Urinary bladder (tissue), 4 donors: ENCODE data around the gene SAMD8. TPM values are rescaled to one million over a fixed set of nuclear protein-coding genes. Genes with fewer than 3 reads are reported as not detected.
A peak's percentile ranks its signal among the peaks of the same experiment; 100 is the strongest.
"Not testable (repeated sequence)": the region's sequence is repeated elsewhere in the genome, so short reads cannot be mapped to it uniquely, and the experiment has no call there.

Experiments
- DNase-seq: peaks from one replicate; pipeline ENCODE4 v3.0.0-alpha.2; 2015; ENCODE audit errors: extremely low spot score
- H3K27ac ChIP-seq: one replicate; pipeline ENCODE4 v1.5.1; 2013; ENCODE audit warnings: low read depth, mild to moderate bottlenecking, moderate library complexity
- H3K36me3 ChIP-seq: one replicate; pipeline ENCODE4 v1.6.1; 2013; ENCODE audit warnings: mild to moderate bottlenecking, moderate library complexity; ENCODE audit not compliant: insufficient read depth
- H3K4me1 ChIP-seq: one replicate; pipeline ENCODE4 v1.6.1; 2013; ENCODE audit warnings: mild to moderate bottlenecking, moderate library complexity; ENCODE audit not compliant: insufficient read depth
- H3K4me3 ChIP-seq: one replicate; pipeline ENCODE4 v1.5.1; 2013; ENCODE audit warnings: low read depth, low read length
- WGBS: extraction: QIAGEN DNeasy Blood & Tissue Kit; methylation state at CpG from one replicate; pipeline ENCODE4 v1.1.7; 2013; 5-methylcytosine and 5-hydroxymethylcytosine counted together
- polyA plus RNA-seq: library from polyadenylated mRNA; stranded (reverse); fragments of 200-250 nt; gene quantifications from one replicate; pipeline ENCODE4 v1.2.3, GENCODE V29; 2013
- total RNA-seq: library from RNA; depleted of rRNA; stranded (reverse); fragments of >200 nt; gene quantifications from one replicate; pipeline ENCODE4 v1.2.3, GENCODE V29; 2014
- donor health status: healthy with polysubstance abuse.
- donor health status: healthy.

Gene SAMD8
- total and polyA plus RNA-seq, 2 donors = 12.0 to 42.2 TPM

GRCh38 chr10:75165684-75166622, 54.5 kb downstream of the SAMD8 start:
- no peak overlapping the region for H3K27ac ChIP-seq
- no peak overlapping the region for H3K4me3 ChIP-seq
- no peaks in the 10 kb centered on the region for H3K4me1 ChIP-seq
- 50% methylated on average over 2 of the region's 2 CpGs for WGBS
- no peak for DNase-seq
- no peaks in the 10 kb centered on the region for H3K36me3 ChIP-seq

- H3K27ac ChIP-seq = no peak overlapping the region
- 81% methylated on average over 1 of the region's 1 CpG for WGBS
Observed at GRCh38 chr10:75166623-75166972, 55.1 kb downstream of the SAMD8 start.

GRCh38 chr10:75168275-75168674, 56.8 kb downstream of the SAMD8 start:
- Histone ChIP-seq H3K27ac (no peak overlapping the region), H3K36me3 (no peaks in the 10 kb centered on the region), H3K4me1 (no peaks in the 10 kb centered on the region), H3K4me3 (no peak overlapping the region)
- 83% methylated on average over 6 of the region's 6 CpGs for WGBS
- DNase-seq = no peak

More at GRCh38 chr10:75166623-75166972, 55.1 kb downstream of the SAMD8 start:
- Histone ChIP-seq H3K4me1 (no peaks in the 10 kb centered on the region), H3K4me3 (no peak overlapping the region), H3K36me3 (no peaks in the 10 kb centered on the region)
- no peak for DNase-seq

GRCh38 chr10:75170215-75170614, 58.8 kb downstream of the SAMD8 start:
- H3K27ac ChIP-seq = no peak overlapping the region
- H3K4me3 ChIP-seq = no peak overlapping the region
- no peaks in the 10 kb centered on the region for H3K4me1 ChIP-seq
- no peak for DNase-seq
- 60% methylated on average over 1 of the region's 1 CpG for WGBS
- no peaks in the 10 kb centered on the region for H3K36me3 ChIP-seq

- H3K4me3 ChIP-seq = no peak overlapping the region
- peaks cover 2% of the 10 kb centered on the region for H3K36me3 ChIP-seq
- no peaks in the 10 kb centered on the region for H3K4me1 ChIP-seq
- no peak overlapping the region for H3K27ac ChIP-seq
- DNase-seq = no peak
- WGBS = 98% methylated on average over 2 of the region's 2 CpGs
Observed at GRCh38 chr10:75175046-75175445, 63.6 kb downstream of the SAMD8 start.

- WGBS = 90% methylated on average over 6 of the region's 6 CpGs
- Histone ChIP-seq H3K27ac (no peak overlapping the region), H3K4me3 (no peak overlapping the region), H3K36me3 (peaks cover 2% of the 10 kb centered on the region), H3K4me1 (no peaks in the 10 kb centered on the region)
- DNase-seq = no peak
Observed at GRCh38 chr10:75176046-75176445, 64.6 kb downstream of the SAMD8 start.

- Histone ChIP-seq H3K27ac (no peak overlapping the region), H3K36me3 (peaks cover 2% of the 10 kb centered on the region), H3K4me3 (no peak overlapping the region), H3K4me1 (no peaks in the 10 kb centered on the region)
- no peak for DNase-seq
- WGBS = 99% methylated on average over 1 of the region's 1 CpG
Observed at GRCh38 chr10:75176736-75177135, 65.3 kb downstream of the SAMD8 start.

- Histone ChIP-seq H3K27ac (no peak overlapping the region), H3K4me1 (no peaks in the 10 kb centered on the region), H3K36me3 (peaks cover 2% of the 10 kb centered on the region), H3K4me3 (no peak overlapping the region)
- 74% methylated on average over 1 of the region's 1 CpG for WGBS
- DNase-seq = no peak
Observed at GRCh38 chr10:75179657-75180177, 68.3 kb downstream of the SAMD8 start.

GRCh38 chr10:75180592-75180991, 69.1 kb downstream of the SAMD8 start:
- no peak for DNase-seq
- Histone ChIP-seq H3K36me3 (peaks cover 2% of the 10 kb centered on the region), H3K4me1 (no peaks in the 10 kb centered on the region), H3K4me3 (no peak overlapping the region), H3K27ac (no peak overlapping the region)
- 45% methylated on average over 2 of the region's 2 CpGs for WGBS

- peak overlapping the region; percentile 38 for H3K27ac ChIP-seq
- H3K4me3 ChIP-seq = no peak overlapping the region
- H3K36me3 ChIP-seq = peaks cover 2% of the 10 kb centered on the region
- DNase-seq = no peak
- WGBS = 86% methylated on average over 1 of the region's 1 CpG
- H3K4me1 ChIP-seq = no peaks in the 10 kb centered on the region
Observed at GRCh38 chr10:75181073-75181472, 69.6 kb downstream of the SAMD8 start.

GRCh38 chr10:75186310-75186709, 74.9 kb downstream of the SAMD8 start:
- Histone ChIP-seq H3K4me1 (no peaks in the 10 kb centered on the region), H3K36me3 (no peaks in the 10 kb centered on the region), H3K4me3 (no peak overlapping the region), H3K27ac (no peak overlapping the region)
- no peak for DNase-seq
- WGBS = 68% methylated on average over 4 of the region's 4 CpGs

- Histone ChIP-seq H3K4me1 (no peaks in the 10 kb centered on the region), H3K36me3 (no peaks in the 10 kb centered on the region), H3K27ac (no peak overlapping the region), H3K4me3 (no peak overlapping the region)
- no peak for DNase-seq
- WGBS = 79% methylated on average over 3 of the region's 3 CpGs
Observed at GRCh38 chr10:75187961-75188426, 76.5 kb downstream of the SAMD8 start.

GRCh38 chr10:75188522-75188921, 77.1 kb downstream of the SAMD8 start:
- 96% methylated on average over 9 of the region's 9 CpGs for WGBS
- H3K4me3 ChIP-seq, H3K4me1 ChIP-seq, H3K36me3 ChIP-seq, DNase-seq, H3K27ac ChIP-seq: not testable (repeated sequence)
